ENCODE data around the gene DMRT1. TPM values are rescaled to one million over a fixed set of nuclear protein-coding genes. Genes with fewer than 3 reads are reported as not detected.
A peak's percentile ranks its signal among the peaks of the same experiment; 100 is the strongest.

DMRT1 gene
- not detected for total RNA-seq
- not detected for polyA plus RNA-seq (2013, experiment 1 of 2)
- not detected for polyA plus RNA-seq (2013, experiment 2 of 2)
- long read RNA-seq, experiment 1, result 0 reads
- long read RNA-seq, experiment 2, result 0 reads
- long read RNA-seq, experiment 3, result 0 reads
- long read RNA-seq, experiment 4, result 0 reads

DNA sequence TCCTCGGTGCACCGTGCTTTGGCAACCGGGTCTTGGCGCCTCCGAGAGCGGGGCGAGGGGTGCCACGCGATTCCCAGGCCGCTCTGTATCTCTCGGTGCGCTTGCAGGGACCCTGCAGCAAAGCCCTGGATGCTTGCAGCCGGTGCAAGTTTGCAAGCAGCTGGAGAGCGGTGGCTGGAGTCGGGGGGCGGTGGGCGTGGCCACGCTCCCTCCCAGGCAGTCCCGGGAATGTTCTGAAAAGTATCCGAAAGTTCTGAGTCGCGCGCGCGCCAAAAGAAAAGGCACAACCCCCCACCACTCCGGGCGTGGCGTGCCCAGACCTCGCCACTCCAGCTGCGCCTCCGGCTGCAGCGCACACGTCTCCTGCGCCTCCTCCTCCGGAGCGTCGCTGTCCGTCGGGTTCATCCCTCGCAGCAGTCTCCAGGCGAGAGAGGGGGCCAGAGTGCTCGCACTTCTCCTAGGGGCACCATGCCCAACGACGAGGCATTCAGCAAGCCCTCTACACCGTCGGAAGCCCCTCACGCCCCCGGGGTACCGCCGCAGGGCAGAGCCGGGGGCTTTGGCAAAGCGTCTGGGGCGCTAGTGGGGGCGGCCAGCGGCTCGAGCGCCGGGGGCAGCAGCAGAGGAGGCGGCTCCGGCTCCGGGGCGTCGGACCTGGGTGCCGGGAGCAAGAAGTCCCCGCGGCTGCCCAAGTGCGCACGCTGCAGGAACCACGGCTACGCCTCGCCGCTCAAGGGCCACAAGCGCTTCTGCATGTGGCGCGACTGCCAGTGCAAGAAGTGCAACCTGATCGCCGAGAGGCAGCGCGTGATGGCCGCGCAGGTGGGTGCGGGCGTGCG lies at the start of gene DMRT1:
DMRT1 (plus strand) TSS at position 327 of the 839 bp plus-strand sequence; CDS start at position 469, 142 bp downstream.
- Histone ChIP-seq H3K9ac (ENCODE audit: extremely low read depth, low read length, poor library complexity, severe bottlenecking) (no peak within 1 kb of the TSS), H3K27ac (ENCODE audit: low read depth, low read length) (no peak within 1 kb of the TSS), H3K4me1 (ENCODE audit: control insufficient read depth, insufficient read depth, low read length) (no peaks in the 10 kb centered on the region), H3K4me3 (ENCODE audit: low read length) (no peak within 1 kb of the TSS), H3K36me3 (ENCODE audit: control insufficient read depth, insufficient read depth, low read length) (no peaks in the 10 kb centered on the region), H3K9me3 (ENCODE audit: control insufficient read depth, low read length) (no peaks in the 10 kb centered on the region), H3K27me3 (ENCODE audit: control insufficient read depth, insufficient read depth, low read length, poor library complexity, severe bottlenecking) (peaks cover 87% of the 10 kb centered on the region)
- H3K36me3 Mint-ChIP-seq (ENCODE audit: low read depth), result no peaks in the 10 kb centered on the region
- H3K4me3 Mint-ChIP-seq, result peak within 1 kb of the TSS; percentile 35
- peak; percentile 78 for DNase-seq
- H3K27ac Mint-ChIP-seq, result no peak within 1 kb of the TSS
- peaks cover 18% of the 10 kb centered on the region for H3K4me1 Mint-ChIP-seq
- 2 to 3% methylated on average over 41 to 84 of the region's 84 CpGs for WGBS, 2 experiments (ENCODE audit: insufficient coverage in 1 of 2, insufficient read length in 1 of 2)
- TF ChIP-seq, protein P1, sequence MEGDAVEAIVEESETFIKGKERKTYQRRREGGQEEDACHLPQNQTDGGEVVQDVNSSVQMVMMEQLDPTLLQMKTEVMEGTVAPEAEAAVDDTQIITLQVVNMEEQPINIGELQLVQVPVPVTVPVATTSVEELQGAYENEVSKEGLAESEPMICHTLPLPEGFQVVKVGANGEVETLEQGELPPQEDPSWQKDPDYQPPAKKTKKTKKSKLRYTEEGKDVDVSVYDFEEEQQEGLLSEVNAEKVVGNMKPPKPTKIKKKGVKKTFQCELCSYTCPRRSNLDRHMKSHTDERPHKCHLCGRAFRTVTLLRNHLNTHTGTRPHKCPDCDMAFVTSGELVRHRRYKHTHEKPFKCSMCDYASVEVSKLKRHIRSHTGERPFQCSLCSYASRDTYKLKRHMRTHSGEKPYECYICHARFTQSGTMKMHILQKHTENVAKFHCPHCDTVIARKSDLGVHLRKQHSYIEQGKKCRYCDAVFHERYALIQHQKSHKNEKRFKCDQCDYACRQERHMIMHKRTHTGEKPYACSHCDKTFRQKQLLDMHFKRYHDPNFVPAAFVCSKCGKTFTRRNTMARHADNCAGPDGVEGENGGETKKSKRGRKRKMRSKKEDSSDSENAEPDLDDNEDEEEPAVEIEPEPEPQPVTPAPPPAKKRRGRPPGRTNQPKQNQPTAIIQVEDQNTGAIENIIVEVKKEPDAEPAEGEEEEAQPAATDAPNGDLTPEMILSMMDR (conservative IDR thresholded peaks at IDR 0.05), result no peak
- peaks cover 98% of the 10 kb centered on the region for H3K27me3 Mint-ChIP-seq (ENCODE audit: insufficient read depth)
- peaks cover 2% of the 10 kb centered on the region for H3K9me3 Mint-ChIP-seq

DNA sequence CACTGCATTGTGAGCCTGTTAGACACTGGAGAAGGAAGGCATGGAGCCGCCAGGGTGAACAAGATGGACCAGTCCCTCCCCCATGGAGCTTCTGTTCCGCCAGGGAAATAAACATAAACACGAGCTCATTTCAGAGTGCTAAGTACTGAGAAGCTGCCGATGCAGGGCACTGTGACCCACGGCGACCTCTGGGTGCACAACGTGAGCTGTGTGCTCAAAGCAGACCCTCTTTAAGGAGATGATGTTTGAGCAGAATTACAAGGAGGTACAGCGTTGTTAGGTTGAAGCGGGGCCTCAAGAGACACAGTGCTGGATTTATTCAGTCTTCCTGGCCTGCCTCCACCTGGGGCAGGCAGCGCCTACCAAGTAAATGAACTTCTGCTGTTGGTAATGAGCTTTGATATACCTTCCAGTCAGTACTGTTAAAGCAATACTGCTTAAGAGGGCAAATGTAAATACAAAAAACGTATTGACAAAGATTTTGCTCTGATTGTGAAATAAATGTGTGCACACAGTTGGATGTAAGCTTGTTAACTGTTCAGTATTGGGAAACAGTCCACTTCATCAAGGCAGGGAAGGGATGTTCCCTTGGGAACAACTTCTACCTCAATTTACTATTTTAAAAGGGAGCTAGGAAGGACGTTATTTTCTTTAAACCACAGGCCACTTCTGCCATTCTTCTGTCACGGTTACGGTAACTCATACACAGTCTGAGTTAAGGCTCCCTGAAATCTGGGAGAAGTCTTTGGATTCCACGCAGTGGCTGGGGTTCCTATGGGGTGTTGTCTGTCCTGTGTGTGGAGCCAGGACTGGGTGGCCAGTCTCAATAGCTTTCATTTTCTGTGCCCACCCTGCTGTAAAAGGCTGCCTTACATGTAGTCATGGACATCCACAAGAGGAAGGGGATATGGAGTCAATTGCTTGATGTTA lies 48.9 kb upstream of the DMRT1 start:
- Histone ChIP-seq H3K27me3 (ENCODE audit: control insufficient read depth, insufficient read depth, low read length, poor library complexity, severe bottlenecking) (no peaks in the 10 kb centered on the region), H3K9me3 (ENCODE audit: control insufficient read depth, low read length) (no peaks in the 10 kb centered on the region), H3K4me1 (ENCODE audit: control insufficient read depth, insufficient read depth, low read length) (no peaks in the 10 kb centered on the region), H3K9ac (ENCODE audit: extremely low read depth, low read length, poor library complexity, severe bottlenecking) (no peak overlapping the region), H3K36me3 (ENCODE audit: control insufficient read depth, insufficient read depth, low read length) (no peaks in the 10 kb centered on the region), H3K4me3 (ENCODE audit: low read length) (no peak overlapping the region), H3K27ac (ENCODE audit: low read depth, low read length) (no peak overlapping the region)
- H3K4me1 Mint-ChIP-seq, result peaks cover 5% of the 10 kb centered on the region
- TF ChIP-seq, protein P1 (conservative IDR thresholded peaks at IDR 0.05), result no peak
- H3K27ac Mint-ChIP-seq, result no peak overlapping the region
- H3K4me3 Mint-ChIP-seq, result no peak overlapping the region
- peaks cover 3% of the 10 kb centered on the region for H3K9me3 Mint-ChIP-seq
- no peaks in the 10 kb centered on the region for H3K36me3 Mint-ChIP-seq (ENCODE audit: low read depth)
- no peak for DNase-seq
- peaks cover 2% of the 10 kb centered on the region for H3K27me3 Mint-ChIP-seq (ENCODE audit: insufficient read depth)
- WGBS, 2 experiments (ENCODE audit: insufficient coverage in 1 of 2, insufficient read length in 1 of 2), result 91 to 92% methylated on average over 11 to 14 of the region's 15 CpGs

DNA sequence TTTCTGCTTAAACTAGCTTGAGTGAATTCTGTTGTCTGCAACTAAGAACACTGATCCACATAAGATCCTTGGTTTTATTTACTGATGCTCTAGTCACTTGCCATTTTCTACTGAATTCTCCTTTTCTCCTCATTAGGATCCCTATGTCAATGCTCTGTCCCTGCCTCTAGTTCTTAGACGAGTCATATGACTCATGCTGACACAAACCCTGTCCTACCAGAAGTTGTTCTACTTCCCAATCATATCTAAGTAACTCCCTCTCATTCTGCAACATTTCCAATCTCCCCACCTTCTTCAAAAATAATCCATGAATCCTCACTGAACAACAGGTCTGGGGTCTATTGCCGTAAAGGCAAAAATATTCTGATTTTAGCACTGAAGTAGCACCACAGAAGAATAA lies 47.1 kb upstream of the DMRT1 start:
- WGBS, 2 experiments (ENCODE audit: insufficient coverage in 1 of 2, insufficient read length in 1 of 2), result 91 to 95% methylated on average over 1 to 2 of the region's 2 CpGs
- peaks cover 5% of the 10 kb centered on the region for H3K4me1 Mint-ChIP-seq
- no peak overlapping the region for H3K4me3 ChIP-seq (ENCODE audit: low read length)
- H3K27ac Mint-ChIP-seq, result no peak overlapping the region
- TF ChIP-seq, protein P1 (conservative IDR thresholded peaks at IDR 0.05), result no peak
- no peak overlapping the region for H3K27ac ChIP-seq (ENCODE audit: low read depth, low read length)
- no peaks in the 10 kb centered on the region for H3K36me3 ChIP-seq (ENCODE audit: control insufficient read depth, insufficient read depth, low read length)
- H3K27me3 ChIP-seq (ENCODE audit: control insufficient read depth, insufficient read depth, low read length, poor library complexity, severe bottlenecking), result no peaks in the 10 kb centered on the region
- peaks cover 3% of the 10 kb centered on the region for H3K9me3 Mint-ChIP-seq
- H3K9ac ChIP-seq (ENCODE audit: extremely low read depth, low read length, poor library complexity, severe bottlenecking), result no peak overlapping the region
- H3K27me3 Mint-ChIP-seq (ENCODE audit: insufficient read depth), result peaks cover 2% of the 10 kb centered on the region
- no peak for DNase-seq
- no peak overlapping the region for H3K4me3 Mint-ChIP-seq
- no peaks in the 10 kb centered on the region for H3K9me3 ChIP-seq (ENCODE audit: control insufficient read depth, low read length)
- no peaks in the 10 kb centered on the region for H3K36me3 Mint-ChIP-seq (ENCODE audit: low read depth)
- H3K4me1 ChIP-seq (ENCODE audit: control insufficient read depth, insufficient read depth, low read length), result no peaks in the 10 kb centered on the region

Measured in endodermal cell (in vitro differentiated cells).